ENCODE measurements around the gene ASIC4.

ASIC4 gene

GRCh38 chr2:219570194-219570923 is 56.1 kb downstream of the ASIC4 start:
- peak; percentile 23 for DNase-seq (ENCODE audit: low read depth)

GRCh38 chr2:219570924-219571310 is 56.6 kb downstream of the ASIC4 start:
- peak; percentile 46 for DNase-seq (ENCODE audit: low read depth)

GRCh38 chr2:219571311-219572236 is 57.3 kb downstream of the ASIC4 start, which contains the start of gene OBSL1:
Gene OBSL1, minus strand, starts transcription at chr2:219571539. Its CDS starts 307 bp downstream, at chr2:219571232.
- DNase-seq (ENCODE audit: low read depth): peak; percentile 60

- no peak for DNase-seq (ENCODE audit: low read depth)
Measured at GRCh38 chr2:219572237-219573001, 58.1 kb downstream of the ASIC4 start, which contains the start of gene INHA. Gene INHA, plus strand, starts transcription at chr2:219572310. Its CDS starts 65 bp downstream, at chr2:219572375.

- DNase-seq (ENCODE audit: low read depth): no peak
Measured at GRCh38 chr2:219573166-219573565, 58.9 kb downstream of the ASIC4 start.

DNA sequence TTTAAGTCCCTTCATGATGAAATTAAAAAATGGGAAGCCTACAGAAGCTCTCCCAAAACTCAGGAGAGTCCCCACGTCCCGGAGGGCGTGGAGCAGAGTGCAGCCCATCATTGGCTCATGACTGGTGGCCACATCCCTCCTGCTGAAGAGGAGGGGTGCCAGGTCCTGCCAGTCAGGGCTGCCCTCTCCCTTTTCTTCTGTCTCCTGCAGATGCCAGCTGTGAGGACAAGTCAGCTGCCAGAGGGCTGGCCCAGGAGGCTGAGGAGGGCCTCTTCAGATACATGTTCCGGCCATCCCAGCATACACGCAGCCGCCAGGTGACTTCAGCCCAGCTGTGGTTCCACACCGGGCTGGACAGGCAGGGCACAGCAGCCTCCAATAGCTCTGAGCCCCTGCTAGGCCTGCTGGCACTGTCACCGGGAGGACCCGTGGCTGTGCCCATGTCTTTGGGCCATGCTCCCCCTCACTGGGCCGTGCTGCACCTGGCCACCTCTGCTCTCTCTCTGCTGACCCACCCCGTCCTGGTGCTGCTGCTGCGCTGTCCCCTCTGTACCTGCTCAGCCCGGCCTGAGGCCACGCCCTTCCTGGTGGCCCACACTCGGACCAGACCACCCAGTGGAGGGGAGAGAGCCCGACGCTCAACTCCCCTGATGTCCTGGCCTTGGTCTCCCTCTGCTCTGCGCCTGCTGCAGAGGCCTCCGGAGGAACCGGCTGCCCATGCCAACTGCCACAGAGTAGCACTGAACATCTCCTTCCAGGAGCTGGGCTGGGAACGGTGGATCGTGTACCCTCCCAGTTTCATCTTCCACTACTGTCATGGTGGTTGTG is 60.4 kb downstream of the ASIC4 start:
- DNase-seq (ENCODE audit: low read depth): no peak

GRCh38 chr2:219575566-219576504 is 61.6 kb downstream of the ASIC4 start:
- no peak for DNase-seq (ENCODE audit: low read depth)

- no peak for DNase-seq (ENCODE audit: low read depth)
Measured at GRCh38 chr2:219576505-219577388, 62.5 kb downstream of the ASIC4 start.

- DNase-seq (ENCODE audit: low read depth): peak; percentile 82
Measured at GRCh38 chr2:219578811-219579613, 64.7 kb downstream of the ASIC4 start.

DNA sequence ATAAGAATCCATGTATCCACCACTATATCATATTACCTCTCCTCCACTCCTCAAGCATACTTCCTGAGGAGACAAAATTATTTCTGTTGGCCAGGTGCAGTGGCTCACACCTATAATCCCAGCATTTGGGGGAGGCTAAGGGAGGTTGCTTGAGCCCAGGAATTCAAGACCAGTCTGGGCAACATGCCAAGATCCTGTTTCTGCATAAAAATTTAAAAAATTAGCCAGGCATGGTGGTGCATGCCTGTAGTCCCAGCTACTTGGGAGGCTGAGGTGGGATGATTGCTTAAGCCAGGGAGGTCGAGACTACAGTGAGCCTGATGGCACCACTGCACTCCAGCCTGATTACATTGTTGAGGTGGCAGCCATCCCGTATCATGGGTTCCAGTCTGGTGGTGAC is 67.1 kb downstream of the ASIC4 start:
- DNase-seq (ENCODE audit: low read depth): no peak
